Measurements from ENCODE around the gene MAN2A1. TPM values are rescaled to one million over a fixed set of nuclear protein-coding genes. Genes with fewer than 3 reads are reported as not detected.

MAN2A1 gene
- total and polyA plus RNA-seq, 2 experiments from 2014 or later = 32.5 to 129 TPM

- TF ChIP-seq CTCF (conservative IDR thresholded peaks at IDR 0.05; ENCODE audit: low read depth in 2 of 2) = no peak
- no peak for TF ChIP-seq POLR2AphosphoS5 (IDR thresholded peaks at IDR 0.05; ENCODE audit: low read depth)
- no peak for TF ChIP-seq JUNB (IDR thresholded peaks at IDR 0.05; ENCODE audit: unreplicated experiment)
- no peak for TF ChIP-seq ETS1 (IDR thresholded peaks at IDR 0.05)
- TF ChIP-seq REST (IDR thresholded peaks at IDR 0.05; ENCODE audit: unreplicated experiment) = no peak
- TF ChIP-seq ZNF331 (CRISPR knock-in tag; IDR thresholded peaks at IDR 0.05; ENCODE audit: low read depth) = no peak
- no peak for TF ChIP-seq CREB1 (CRISPR knock-in tag; IDR thresholded peaks at IDR 0.05; ENCODE audit: low read depth)
- TF ChIP-seq ZNF114 (CRISPR knock-in tag; IDR thresholded peaks at IDR 0.05) = no peak
- no peak for TF ChIP-seq EZH2 (IDR thresholded peaks at IDR 0.05; ENCODE audit: low read depth, unreplicated experiment)
- no peak for TF ChIP-seq STAT1 (IDR thresholded peaks at IDR 0.05; ENCODE audit: unreplicated experiment)
Measured at GRCh38 chr5:109849478-109850088, 159.9 kb downstream of the MAN2A1 start (continued).

- Histone ChIP-seq H3K9me2 (ENCODE audit: insufficient read depth) (no peaks in the 10 kb centered on the region), H4K20me1 (replicated peaks; ENCODE audit: insufficient read depth) (peaks cover 2% of the 10 kb centered on the region; the same call in 1 of the 2 replicates), H3K36me3 (ENCODE audit: insufficient read depth) (peaks cover 27% of the 10 kb centered on the region; the same call in 1 of the 2 replicates), H3K27ac (ENCODE audit: low read depth) (no peak overlapping the region), H3K4me3 (no peak overlapping the region), H3F3A (replicated peaks; ENCODE audit: low read depth) (no peaks in the 10 kb centered on the region), H2AFZ (no peak overlapping the region), H3K4me1 (ENCODE audit: insufficient read depth) (0 out of 2 replicates have a peak, but pooled peaks cover 9% of the 10 kb centered on the region), H3K79me2 (replicated peaks; ENCODE audit: insufficient read depth) (no peaks in the 10 kb centered on the region), H3K27me3 (ENCODE audit: insufficient read depth) (no peaks in the 10 kb centered on the region), H3K4me2 (no peak overlapping the region)
- H3K4me3 Mint-ChIP-seq = no peak overlapping the region
- no peak for DNase-seq (ENCODE audit: low spot score)
- peaks cover 1% of the 10 kb centered on the region for H3K27me3 Mint-ChIP-seq (ENCODE audit: insufficient read depth, low read depth, poor library complexity)
- H3K27ac Mint-ChIP-seq = no peak overlapping the region
- ATAC-seq = no peak
- H3K9me3 Mint-ChIP-seq = no peaks in the 10 kb centered on the region
- H3K4me1 Mint-ChIP-seq = peaks cover 8% of the 10 kb centered on the region; the same call in 2 of the 3 replicates
- H3K36me3 Mint-ChIP-seq (ENCODE audit: low read depth) = peaks cover 66% of the 10 kb centered on the region
- no peak for TF ChIP-seq POLR2AphosphoS5 (IDR thresholded peaks at IDR 0.05; ENCODE audit: low read depth)
- no peak for TF ChIP-seq REST (IDR thresholded peaks at IDR 0.05; ENCODE audit: unreplicated experiment)
- no peak for TF ChIP-seq CTCF (conservative IDR thresholded peaks at IDR 0.05; ENCODE audit: low read depth in 2 of 2)
- no peak for TF ChIP-seq ETS1 (IDR thresholded peaks at IDR 0.05)
- no peak for TF ChIP-seq EZH2 (IDR thresholded peaks at IDR 0.05; ENCODE audit: low read depth, unreplicated experiment)
- TF ChIP-seq NANOG (IDR thresholded peaks at IDR 0.05; ENCODE audit: borderline replicate concordance) = no peak
Measured at GRCh38 chr5:109852371-109853155, 162.8 kb downstream of the MAN2A1 start.
